HG03342 (cell line): Measurements from ENCODE around the gene ABCB9.
A peak's percentile ranks its signal among the peaks of the same experiment; 100 is the strongest.
"Not testable (repeated sequence)": the region's sequence is repeated elsewhere in the genome, so short reads cannot be mapped to it uniquely, and the experiment has no call there.

Experiments used
- ATAC-seq: cut with Tn5 transposase; IDR thresholded peaks from one replicate; pipeline ENCODE4 v1.9.1; 2021; ENCODE audit warnings: mild to moderate bottlenecking, moderate library complexity; ENCODE audit not compliant: unreplicated experiment

ABCB9 gene

GRCh38 chr12:122903693-122904034 lies 62.6 kb downstream of the ABCB9 start:
- ATAC-seq = no peak

GRCh38 chr12:122902854-122903692 lies 63.2 kb downstream of the ABCB9 start:
- ATAC-seq = no peak

- no peak for ATAC-seq
Measured at GRCh38 chr12:122899887-122900286, 66.4 kb downstream of the ABCB9 start.

- no peak for ATAC-seq
Measured at GRCh38 chr12:122896662-122897061, 69.6 kb downstream of the ABCB9 start.

GRCh38 chr12:122895704-122896636 lies 70.3 kb downstream of the ABCB9 start, which contains the start of gene VPS37B:
Gene VPS37B (minus strand): TSS chr12:122896124. CDS start chr12:122896062, 62 bp downstream.
- peak; percentile 55 for ATAC-seq

- no peak for ATAC-seq
Measured at GRCh38 chr12:122895320-122895703, 71.0 kb downstream of the ABCB9 start.

- ATAC-seq = no peak
Measured at GRCh38 chr12:122894193-122895121, 71.8 kb downstream of the ABCB9 start.

- no peak for ATAC-seq
Measured at GRCh38 chr12:122893208-122894153, 72.8 kb downstream of the ABCB9 start.

- ATAC-seq = not testable (repeated sequence)
Measured at GRCh38 chr12:122892724-122893123, 73.5 kb downstream of the ABCB9 start.

- no peak for ATAC-seq
Measured at GRCh38 chr12:122891661-122892525, 74.4 kb downstream of the ABCB9 start.

GRCh38 chr12:122889761-122890520 lies 76.3 kb downstream of the ABCB9 start:
- ATAC-seq = no peak

- ATAC-seq = peak; percentile 42
Measured at GRCh38 chr12:122888232-122888752, 78.0 kb downstream of the ABCB9 start.

- peak; percentile 25 for ATAC-seq
Measured at GRCh38 chr12:122887819-122888212, 78.4 kb downstream of the ABCB9 start.

GRCh38 chr12:122886851-122887818 lies 79.1 kb downstream of the ABCB9 start:
- ATAC-seq = peak; percentile 63

- ATAC-seq = no peak
Measured at GRCh38 chr12:122886161-122886560, 80.1 kb downstream of the ABCB9 start.

- no peak for ATAC-seq
Measured at GRCh38 chr12:122884860-122885259, 81.4 kb downstream of the ABCB9 start.
